ENCODE measurements around the gene HIGD2A. TPM values are rescaled to one million over a fixed set of nuclear protein-coding genes. Genes with fewer than 3 reads are reported as not detected.
"Not testable (repeated sequence)": the region's sequence is repeated elsewhere in the genome, so short reads cannot be mapped to it uniquely, and the experiment has no call there.

Gene HIGD2A
- total RNA-seq, 1 experiment from 2014 or later = 121 TPM

DNA sequence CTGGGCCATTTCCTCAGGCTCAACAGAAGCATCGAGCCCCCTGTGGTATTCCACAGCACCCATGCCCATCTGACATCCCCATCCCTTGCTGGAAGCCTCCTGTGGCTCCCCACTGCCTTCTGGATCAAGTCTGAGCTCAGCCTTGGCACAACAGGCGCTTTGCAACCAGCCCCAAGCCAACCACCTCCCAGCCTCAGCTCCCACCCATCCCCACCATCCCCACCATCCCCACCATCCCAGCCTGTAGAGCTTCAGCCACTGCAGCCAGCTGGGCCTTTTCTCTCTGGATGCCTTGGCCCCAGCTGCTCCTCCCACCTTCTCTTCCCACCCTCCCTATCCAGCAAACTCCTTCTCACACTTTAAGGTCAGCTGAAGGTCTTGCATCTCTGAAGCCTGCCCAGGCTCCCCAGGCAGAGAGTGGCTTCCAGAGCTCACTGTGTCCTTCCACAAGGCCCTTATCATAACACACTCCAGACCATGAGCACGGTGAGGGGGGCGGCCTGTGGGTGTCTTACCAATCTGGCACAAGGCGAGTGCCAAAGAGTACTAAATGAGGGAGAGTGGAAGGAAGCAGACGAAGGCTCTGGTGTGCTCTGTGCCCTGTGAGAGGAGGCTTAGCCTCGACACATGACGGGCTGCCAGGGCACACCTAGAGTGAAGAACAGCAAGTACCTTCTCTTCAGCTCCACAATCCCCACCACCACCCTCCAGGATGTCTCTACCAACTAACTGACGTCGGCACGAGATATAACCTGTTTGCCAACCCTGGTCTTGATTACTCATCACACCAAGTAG lies 6.5 kb downstream of the HIGD2A start:
- no peak for DNase-seq (ENCODE audit: low read depth)

DNA sequence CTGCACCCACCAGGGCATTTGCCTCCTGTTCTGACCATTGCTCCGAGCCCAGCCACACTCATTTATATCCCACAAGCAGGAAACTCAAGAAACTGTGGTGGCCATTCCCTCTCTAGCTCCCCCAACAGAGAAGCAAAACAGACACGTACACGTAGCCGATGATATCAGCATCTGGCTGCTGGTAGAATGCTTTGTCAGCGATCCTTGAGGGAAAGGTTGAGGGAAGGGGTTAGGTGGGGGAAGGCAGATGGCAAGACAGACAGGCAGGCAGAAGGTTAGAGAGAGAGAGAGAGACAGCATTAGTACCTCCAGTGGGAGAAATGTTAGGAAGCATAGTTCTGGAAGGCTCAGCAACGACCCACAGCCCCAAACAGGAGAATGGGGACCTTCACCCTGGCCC lies 7.8 kb downstream of the HIGD2A start:
- DNase-seq (ENCODE audit: low read depth) = no peak

DNA sequence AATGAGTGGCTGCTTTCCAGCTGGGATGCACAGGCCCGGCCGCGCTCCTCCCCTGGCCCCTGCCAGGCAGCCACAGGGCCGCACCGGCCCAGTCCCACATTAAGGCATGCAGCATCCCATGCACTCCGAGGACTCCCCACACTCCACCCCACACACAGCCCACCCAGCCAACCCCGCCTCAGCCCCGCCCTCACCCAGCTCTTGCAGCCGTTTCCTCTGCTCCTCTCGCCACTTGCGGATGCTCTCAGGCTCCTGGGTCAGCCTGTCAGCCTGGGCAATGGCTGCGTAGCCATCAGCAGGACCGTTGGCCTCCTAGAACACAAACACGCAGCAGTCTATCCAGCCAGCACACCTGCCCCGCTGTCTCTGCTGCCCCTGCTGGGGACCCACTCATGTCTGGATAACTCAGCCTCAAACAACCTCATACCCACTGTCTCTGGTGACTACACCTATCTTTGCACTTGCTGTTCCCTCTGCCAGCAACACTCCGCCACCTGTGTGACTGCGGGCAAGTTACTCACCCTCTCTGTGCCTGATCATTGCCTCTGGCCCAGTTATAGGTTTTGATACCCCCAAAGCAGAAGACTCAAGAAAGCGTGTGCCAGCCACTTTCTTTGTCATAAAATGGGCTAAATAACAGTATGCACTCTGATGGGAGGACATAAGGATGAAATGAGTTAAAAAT lies 9.3 kb downstream of the HIGD2A start:
- no peak for DNase-seq (ENCODE audit: low read depth)

DNA sequence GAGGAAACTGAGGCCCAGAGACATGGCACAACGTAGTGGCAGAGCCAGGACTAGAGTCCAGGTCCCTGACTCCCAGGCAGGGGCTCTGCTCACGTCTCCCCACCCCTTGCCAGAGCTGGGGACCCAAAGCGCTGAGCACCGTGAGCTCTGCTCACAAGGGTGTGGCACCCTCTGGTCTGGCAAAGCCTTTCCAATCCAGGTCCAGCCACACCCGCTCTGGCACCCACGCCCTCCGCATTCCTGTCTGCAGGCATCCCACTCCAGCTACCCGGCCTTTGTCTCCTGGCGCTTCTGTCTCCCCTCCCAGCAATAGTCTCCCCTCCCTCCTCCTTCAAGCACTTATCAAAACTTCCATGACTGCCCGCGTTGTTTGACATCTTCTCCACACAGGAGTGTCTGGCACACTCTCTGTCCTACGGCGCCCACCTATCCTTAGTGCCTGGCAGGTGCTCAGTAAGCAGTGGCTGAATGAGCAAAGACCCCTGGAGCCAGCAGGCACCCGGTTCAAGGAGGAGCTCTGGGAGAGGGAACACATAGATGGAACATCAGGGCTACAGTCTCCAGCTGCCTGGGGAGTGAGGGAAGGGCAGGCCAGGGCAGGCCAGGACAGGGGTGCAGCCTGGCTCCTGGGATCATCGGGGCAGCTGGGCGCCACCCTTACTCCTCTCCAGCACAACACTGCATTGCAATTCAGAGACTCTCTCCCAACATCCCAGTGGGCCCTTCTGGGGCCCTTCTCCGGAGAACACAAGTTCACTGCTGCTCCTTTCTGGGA lies 12.0 kb downstream of the HIGD2A start:
- DNase-seq (ENCODE audit: low read depth) = no peak

DNA sequence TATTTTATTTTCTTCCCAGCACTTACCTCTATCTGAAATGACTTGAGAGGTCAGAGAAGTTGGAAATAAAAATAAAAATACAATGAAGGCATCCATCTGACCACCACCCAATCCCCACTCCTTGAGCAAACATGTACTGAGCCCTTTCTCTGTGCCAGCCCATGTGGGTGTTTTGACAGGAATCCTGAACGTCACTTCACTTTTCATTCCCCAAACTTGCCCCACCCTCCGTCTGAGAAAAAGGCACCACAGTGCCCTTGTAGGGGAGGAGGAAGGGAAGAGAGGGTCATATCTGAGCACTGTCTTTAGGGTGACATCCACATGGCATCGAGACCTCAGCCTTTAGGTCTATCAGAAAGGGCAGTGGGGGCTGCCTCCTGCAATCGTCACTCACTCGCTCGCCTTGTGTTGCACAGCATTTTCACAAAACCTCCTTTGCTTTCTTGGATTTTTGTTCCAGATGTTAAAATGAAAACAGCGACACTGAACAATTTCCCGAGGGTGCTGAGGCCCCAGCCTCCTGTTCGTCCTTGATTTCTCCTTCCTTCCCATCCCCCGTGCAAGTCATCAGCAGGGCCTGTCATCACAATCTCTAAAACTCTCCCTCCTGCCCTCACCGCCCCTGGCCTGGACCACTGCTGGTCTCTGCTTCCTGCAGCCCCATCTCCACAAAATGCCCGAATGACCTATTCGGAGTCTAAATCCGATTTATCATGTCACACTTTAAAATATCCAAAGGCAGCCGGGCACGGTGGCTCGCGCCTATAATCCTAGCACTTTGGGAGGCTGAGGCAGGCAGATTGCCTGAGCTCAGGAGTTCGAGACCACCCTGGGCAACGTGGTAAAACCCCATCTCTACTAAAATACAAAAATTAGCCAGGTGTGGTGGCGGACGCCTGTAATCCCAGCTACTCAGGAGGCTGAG lies 13.0 kb downstream of the HIGD2A start:
- no peak for DNase-seq (ENCODE audit: low read depth)

DNA sequence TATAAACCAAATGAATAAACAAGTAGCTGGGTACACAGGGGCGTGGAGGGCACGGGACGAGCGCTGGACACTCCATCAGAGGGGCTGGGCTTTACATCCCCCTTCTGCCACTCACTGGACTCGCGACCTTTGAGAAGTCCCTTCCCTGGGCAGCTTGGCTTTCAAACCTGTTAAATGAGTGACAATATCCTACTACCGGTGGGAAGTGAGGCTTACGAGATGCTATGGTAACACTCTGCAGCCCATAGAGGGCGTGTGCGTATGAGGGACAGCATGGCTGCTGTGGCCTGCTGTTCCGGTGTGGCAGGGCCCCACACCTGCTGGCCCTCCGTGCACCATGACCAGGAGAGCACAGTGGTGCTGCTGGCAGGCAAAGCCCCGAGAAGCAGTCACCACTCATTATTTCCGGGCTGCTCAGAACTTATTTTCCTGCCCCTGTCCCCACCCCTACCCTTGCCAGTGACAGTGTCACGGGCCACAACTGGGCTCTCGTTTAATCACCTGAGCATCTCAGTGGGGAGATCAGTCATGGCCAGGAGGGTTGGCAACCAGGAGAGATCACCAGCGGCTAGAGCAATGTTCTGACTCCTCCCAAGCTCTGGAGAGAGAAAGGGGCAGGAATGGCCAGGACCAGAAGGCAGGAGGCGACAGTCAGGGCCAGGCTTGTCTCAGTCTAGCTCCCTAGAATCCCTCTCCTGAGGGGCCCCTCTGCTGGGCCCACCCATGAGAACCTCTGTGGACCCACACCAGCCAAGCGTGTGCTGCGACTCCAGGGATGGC lies 17.3 kb downstream of the HIGD2A start:
- no peak for DNase-seq (ENCODE audit: low read depth)

DNA sequence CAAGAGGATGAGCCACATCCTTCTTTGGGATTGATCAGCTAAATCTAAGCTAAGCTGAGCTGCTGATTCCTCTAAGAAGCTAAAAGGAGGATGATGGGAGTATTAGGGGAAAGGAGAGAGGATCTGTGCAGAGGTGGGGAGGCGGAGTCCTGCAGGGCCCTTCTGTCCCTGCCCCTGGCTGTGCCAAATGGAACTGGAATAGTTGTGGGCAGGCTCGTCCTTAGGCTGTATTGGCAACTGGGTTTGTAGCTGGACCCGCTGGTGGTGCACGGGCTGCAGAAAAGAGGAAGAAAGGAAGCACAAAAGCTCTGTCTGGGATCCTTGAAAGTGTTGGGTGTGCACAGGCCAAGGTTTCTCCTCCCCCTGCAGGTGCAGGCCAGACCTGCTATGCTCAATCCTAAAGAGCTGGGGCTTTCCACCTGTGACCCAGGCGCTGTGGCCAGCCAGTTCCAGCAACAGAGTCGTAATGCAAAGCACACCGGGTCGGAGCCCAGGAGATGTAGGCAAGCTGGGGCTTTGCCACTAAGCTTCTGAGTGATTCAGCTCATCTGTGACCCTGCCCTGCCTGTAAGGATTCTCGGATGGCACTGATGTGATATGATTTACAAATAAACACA lies 18.0 kb downstream of the HIGD2A start:
- DNase-seq (ENCODE audit: low read depth) = no peak

DNA sequence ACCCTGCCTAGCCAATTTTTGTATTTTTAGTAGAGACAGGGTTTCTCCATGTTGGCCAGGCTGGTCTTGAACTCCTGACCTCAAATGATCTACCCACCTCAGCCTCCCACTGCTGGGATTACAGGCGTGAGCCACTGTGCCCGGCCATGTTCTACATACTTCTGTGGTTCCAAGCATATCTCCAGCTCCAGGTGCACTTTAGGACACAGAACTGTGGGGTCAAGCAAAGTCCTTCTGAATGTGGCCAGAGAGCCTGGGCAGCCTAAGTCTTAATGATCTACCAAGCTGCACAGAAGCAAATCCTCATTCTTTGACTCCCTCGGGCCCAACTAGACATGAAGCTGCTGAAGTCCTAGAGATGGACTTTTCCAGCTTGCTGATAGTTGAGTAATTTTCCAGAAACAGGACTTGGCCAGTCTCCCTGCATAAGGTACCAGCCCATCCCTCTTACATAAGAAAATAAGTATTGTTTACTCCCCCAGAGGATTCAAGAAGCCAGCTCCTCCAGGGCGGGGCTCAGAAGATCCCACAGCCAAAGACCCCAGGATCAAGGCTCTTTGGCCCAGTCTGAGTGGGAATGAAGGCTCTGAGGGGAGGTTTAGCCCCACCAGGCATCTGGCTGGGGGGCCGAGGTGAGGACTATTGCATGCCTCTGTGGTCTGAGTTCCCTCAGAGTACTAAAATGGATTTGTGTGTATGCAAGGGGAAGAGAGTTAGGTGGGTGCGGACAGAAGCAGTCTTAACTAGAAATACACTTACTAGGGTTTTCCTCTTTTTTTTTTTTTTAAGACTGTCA lies 19.1 kb downstream of the HIGD2A start:
- DNase-seq (ENCODE audit: low read depth) = no peak

DNA sequence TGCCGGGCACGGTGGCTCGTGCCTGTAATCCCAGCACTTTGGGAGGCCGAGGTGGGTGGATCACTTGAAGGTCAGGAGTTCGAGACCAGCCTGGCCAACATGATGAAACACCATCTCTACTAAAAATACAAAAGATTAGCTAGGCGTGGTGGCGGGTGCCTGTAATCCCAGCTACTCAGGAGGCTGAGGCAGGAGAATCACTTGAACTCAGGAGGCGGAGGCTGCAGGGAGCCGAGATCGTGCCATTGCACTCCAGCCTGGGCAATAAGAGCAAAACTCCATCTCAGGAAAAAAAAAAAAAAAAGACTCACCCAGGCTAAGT lies 19.7 kb downstream of the HIGD2A start:
- not testable (repeated sequence) for DNase-seq (ENCODE audit: low read depth)

DNA sequence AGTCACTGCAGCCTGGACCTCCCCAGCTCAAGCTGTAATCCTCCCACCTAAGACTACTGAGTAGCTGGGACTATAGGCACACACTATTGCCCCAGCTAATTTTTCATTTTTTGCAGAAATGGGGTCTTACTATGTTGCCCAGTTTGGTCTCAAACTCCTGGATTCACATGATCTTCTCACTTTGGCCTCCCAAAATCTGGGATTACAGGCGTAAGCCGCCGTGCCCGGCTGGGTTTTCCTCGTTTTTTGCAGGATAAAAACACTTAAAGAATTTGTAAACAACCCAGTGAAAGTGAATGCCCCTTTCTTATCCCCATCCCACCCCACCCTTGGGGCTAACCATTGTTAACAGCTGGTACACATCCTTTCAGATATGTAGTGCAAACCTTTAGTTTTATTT lies 20.0 kb downstream of the HIGD2A start:
- DNase-seq (ENCODE audit: low read depth) = no peak

DNA sequence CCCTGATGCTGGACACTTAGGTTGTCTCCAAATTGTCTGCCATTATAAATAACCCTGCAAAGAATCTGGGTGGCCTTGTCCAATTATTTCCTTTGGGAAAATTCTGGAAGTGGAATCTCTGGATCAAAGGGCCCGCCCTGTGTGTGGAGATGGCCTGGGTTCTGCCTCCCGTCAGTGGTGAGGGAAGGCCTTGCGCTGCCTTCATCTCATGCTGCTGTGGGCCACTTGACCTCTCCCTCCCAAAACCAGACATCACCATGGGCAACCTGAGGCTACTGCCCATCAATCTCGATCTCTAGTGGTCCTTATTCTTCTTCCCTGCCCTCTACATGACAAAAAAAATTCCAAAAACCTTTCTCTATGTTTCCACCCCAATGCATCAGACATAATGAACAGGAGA lies 21.2 kb downstream of the HIGD2A start:
- no peak for DNase-seq (ENCODE audit: low read depth)

DNA sequence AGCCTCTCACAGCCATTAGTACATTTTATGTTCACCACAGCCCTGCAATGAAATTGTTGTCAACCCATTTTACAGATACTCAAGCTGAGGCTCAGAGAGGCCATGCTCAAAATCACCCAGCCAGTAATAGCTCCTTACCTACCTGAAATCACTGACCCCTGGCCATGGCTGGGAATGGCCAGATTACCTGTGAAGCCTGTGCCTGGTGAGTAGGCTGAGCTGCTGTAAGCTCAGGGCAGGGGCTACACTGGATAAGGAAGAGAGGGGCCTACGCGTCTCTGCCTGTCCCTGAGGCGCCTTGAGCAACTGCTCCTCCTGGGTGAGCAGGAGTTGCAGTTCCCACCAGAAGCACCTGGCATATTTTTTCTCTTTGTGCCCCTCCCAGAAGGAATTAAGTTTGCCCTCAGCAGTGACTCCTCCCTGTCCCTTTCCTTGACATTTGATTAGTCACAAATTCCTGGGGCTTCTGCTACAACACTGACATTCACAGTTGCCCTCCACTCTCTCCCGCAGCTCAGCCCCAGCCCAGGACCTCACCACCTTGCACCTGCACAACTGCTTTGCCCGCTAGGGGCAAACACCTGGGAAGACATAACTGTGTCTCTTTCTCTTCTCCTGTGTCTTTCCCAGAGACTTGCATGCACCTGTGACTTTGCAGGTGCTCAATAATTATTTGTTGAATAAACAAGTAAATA lies 22.1 kb downstream of the HIGD2A start:
- DNase-seq (ENCODE audit: low read depth) = peak; percentile 20

DNA sequence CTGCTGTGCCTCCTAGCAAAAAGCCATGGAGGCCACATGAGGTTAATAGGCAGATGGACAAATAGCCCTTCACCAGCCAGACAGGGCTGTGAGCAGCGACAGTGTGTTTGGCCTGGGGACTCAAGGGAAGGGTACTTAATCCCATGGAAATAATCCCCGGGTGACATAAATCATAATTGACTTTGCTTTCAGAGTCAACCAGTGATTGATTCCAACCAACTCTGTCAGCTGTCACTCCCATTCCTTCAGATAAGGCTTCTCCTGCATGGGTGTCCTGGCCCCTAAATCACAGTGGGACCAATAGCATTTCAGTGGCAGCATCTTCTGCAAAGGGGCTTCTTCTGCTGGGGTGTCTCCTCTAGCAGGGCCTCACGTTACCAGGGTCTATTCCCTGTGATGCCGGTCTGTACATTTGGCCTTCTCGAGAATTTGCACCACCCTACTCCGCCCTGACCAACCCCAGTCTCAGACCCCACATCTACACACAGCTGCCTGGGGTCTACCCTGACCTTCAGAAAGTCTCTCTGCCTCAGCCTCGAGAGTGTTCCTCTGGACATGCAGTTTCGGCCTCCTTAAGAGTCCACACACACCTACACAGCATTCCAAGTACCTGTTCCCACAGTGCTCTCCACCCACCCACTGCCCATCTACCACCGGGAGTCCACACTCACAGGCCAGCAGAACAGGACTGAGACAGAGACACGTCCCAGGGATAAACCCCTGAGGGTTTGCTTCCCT lies 24.1 kb downstream of the HIGD2A start:
- no peak for DNase-seq (ENCODE audit: low read depth)

DNA sequence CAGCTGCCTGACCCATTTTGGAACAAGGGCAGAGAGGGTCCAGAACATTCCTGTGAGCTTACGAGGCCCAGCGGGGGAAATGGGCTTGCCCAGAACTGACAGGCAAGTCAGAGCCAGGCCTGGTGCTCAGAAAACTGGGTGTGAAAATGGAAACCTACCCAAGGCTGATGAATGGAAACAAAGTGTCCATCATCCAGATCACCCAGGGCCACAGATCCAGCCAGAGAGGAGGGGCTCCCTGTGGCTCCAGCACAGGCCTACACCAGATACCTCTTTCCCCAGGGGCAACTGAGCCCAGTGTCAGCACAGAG lies 24.7 kb downstream of the HIGD2A start:
- no peak for DNase-seq (ENCODE audit: low read depth)

DNA sequence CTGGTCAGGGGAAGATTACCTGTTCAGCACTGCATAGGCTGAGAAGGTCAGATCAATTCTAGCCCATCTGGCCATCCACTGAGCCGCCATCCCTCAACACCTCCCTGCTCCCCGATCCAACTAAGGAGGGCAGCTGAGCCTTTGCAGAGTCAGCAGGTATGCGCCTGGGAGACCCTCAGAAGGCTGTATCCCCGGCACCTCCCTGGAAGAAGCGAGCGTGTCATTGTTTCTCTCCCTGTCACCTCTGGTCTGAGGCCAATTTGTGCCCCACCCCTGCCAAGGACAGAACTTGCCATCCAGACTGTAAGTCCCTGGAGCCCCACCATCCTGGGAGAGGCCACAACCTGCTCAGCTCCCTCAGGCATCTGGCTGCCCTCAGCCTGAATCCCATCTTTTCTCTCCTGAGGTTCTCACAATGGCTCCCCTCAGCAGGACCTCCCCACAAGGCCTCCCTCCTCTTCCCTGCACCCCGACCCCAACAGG lies 25.2 kb downstream of the HIGD2A start:
- DNase-seq (ENCODE audit: low read depth) = no peak

DNA sequence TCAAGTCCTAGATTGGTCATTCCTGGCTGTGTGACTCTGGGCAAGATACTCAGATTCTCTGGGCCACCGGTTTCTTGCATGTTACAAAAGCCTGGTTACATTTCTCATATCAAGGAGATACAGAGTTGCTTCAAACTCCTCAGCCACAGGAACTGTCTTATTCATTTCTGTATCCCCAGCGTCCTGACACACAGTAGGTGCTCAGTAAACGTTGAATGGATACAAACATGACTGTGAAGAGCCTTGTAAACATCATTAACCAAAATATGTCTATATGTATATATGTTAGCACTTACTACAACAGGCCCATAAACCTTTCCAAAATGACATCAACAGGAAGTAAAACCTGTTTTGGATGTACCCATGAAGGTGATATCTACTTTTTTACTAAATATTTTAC lies 26.2 kb downstream of the HIGD2A start:
- no peak for DNase-seq (ENCODE audit: low read depth)

DNA sequence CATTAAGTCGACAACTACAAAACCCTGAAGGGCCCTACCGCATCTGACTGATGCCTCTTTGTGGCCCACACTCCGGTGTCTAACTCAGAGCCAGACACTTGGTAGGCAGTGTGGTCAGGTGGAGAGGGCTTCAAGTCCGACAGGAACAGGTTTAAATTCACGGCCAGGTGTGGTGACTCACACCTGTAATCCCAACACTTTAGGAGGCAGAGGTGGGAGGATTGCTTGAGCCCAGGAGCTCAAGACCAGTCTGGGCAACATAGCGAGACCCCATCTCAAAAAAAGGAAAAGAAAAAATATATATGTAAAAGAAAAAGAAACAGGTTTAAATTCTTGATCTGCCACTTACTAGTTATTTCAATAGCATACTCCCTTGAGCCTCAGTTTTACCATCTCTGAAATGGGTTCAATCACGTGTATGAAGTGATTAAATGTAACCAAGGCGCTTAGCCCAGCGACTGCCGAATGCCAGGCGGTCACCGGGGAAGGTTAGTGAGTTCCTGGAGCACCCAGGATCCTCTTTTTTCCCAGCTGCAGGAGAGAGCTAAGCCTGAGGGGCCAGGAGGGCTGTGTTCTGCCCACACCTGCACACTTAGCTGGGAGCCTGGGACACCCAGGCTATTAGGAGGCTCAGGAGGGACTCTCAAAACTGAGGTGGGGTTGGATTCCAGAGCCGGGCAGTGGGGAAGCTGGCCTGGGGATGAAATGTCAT lies 26.8 kb downstream of the HIGD2A start:
- DNase-seq (ENCODE audit: low read depth) = no peak
